Stimulated activated CD4-positive, alpha-beta T cell treated with anti-CD3 and anti-CD28 coated beads, Interleukin-4, amount 100 ng/mL, for 4 hours (primary cell): ENCODE results near the gene CORT.

Experiments
- DNase-seq, 2 experiments: peaks; one replicate each; pipeline ENCODE4 v3.0.0-alpha.2; 2020

Gene CORT

DNA sequence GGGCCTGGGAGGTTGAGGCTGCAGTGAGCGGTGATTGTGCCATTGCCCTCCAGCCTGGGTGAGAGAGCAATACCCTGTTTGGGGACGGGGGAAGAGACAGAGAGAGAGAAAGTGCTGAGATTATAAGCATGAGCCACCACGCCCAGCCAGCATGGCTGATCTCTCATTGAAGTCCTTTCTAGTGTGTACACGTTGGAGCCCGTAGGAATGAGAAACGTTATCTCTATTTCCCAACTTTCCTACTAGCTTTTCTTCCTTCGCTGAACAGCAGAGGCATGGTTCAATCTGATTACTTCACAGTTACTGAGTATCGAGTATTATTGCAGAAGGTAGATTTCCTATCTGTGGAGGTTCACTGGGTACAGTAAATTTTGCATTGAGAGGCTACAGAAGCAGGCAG is 29.5 kb downstream of the CORT start:
- DNase-seq = no peak

DNA sequence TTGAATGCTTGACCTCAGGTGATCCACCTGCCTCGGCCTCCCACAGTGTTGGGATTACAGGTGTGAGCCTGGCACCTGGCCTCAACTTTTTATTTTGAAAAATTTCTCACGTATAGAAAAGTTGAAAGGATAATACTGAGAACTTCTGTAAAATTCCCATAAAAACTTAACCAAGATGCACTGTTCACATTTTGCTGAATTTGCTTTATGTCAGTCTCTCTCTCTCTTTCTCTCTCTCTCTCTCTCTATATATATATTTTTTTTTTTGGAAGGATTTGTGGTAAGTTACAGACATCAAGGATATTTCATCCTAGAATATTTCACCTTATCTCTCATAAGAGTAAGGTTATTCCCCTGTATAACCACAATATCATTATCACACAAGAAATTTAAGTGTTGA is 30.8 kb downstream of the CORT start:
- no peak for DNase-seq

DNA sequence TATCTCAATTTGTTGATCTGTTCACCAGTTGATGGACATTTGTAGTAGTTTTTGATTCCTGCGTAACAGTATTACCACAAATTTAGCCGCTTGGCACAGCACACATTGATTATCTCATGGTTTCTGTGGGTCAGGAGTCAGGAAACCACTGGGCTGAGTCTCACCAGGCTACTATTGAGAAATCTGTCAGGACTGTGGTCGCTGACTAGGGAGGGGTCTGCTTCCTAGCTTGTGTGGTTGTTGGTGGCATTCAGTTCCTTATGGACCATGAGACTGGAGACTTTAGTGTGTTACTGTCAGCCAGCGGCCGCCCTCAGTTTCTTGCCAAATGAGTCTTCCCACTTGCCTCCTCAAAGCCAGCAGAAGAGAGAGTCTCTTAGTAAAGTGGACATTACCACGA is 34.7 kb downstream of the CORT start:
- no peak for DNase-seq

DNA sequence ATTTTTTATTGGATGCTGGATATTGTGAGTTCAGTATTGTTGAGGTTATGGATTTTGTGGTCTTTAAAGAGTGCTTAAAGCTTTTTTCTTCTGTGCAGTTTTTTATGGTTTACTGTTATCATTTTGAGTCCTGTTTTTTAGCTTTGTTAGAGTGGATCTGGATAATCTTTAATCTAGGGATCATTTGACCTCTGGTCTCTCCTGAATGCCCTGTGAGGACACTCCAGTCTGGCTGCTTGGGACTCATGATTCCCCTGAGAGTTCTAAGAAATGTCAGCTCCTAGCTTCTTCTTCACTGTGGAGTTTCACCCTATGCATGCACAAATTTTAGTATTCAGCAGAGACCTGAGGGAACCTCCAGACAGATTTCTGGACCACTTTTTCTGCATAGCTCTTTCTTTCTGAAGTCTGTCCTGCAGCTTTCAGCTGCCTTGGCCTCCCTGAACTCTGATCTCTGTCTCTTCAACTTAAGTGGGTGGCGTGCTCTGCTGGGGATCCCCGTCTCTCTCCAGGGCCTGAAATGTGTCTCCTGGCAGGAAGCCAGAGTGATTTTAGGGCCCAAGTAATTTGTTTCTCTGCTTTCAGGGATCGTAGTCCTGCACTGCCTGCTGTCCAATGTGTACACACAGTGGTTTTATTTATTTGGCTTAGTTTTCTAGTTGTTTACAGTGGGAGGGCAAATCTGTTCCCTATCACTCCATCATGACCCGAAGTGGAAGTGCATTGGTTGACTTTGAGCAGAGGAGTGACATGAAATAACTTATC is 39.6 kb downstream of the CORT start:
- no peak for DNase-seq

DNA sequence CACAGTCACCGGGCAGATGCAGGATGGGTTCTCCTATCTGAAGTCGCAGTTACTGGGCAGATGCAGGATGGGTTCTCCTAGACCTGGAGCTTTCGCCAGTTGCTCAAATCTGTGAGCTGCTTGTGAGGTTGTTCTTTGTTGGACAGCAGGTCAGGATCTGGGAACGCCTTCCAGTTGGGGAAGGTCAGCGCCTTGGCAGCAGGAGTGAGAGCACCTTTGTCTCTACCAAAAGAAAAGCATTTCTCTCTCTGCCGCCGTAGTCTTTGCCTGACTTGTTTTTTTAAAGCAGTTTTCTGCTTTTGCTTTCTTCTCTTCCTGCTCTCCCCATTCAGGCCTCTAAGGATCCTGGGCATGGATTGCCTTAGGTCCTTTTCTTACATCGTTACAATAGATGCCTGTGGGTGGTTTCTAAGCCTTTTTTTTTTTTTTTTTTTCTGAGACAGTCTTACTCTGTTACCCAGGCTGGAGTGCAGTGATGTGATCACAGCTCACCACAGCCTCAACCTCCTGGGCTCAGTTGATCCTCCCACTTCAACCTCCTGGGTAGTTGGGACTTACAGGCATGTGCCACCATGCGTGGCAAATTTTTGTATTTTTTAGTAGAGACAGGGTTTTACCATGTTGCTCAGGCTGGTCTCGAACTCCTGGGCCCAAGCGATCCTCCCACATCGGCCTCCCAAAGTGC is 40.6 kb downstream of the CORT start:
- DNase-seq = no peak

DNA sequence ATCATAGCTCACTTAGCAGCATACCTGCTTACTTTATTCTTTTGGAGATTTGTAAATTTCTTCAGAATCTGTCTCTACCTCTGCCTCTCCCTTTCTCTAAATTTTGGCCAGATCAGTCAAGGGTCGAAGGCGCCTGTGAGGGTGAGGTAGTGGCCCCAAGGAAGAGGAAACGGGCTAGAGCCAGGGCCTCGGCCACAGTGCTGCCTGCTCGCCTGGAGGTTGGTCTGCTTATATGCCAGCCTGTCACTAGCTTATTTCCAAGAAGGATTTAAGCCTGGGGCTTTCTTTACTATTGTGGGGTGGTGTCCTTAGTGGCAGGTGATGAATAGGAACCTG is 44.6 kb downstream of the CORT start:
- DNase-seq = no peak

DNA sequence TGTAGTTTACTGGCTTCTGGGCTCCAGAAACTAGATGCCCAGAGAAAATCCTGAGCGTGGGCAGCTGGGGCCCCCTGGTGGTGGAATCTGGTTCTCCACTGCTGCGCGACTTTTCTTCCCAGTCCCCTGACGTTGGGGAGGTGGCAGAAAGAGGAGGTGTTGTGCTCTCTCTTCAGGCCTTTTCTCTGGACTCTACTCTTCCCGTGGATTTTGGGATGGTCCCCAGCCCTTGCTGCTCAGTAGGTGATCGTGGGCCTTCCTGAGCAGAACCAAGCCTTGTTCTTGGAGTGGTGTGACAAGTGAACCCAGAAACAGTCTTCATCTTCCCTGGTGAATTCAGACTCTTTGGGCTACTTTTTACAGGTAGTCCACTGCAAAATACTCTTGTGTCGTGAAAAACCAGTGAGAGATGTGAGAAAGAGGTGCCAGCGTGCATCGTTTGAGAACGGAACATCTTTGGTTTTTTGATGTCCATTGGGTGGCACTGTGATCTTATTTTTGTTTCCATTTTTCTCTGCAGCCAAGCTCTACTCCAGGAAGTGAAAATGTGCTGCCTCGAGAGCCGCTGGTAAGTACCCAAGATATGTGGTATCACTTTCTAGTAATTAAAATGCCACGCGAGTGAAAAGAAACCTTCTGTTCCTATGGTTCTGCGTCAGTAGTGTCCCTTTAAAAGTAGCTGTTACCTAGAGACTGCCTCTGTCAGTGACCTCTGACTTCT is 45.1 kb downstream of the CORT start:
- peak; percentile 64 to 77 for DNase-seq

DNA sequence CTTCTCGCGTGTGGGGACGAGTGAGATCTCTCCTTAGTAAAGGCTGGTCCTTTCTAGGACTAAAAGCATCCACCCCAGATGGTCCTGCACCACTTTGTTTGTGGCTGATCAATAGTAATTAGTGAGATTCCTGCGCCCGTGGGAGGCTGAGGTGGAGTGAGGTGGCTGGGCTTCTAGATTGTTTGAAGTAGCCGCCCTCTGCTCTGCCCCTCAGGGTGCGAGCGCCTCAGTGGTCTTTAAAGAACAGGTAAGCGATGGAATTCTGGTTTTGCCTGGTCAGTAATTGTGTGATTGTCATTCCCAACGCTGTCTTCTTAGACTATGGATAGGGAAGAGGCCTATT is 45.6 kb downstream of the CORT start:
- DNase-seq = no peak

DNA sequence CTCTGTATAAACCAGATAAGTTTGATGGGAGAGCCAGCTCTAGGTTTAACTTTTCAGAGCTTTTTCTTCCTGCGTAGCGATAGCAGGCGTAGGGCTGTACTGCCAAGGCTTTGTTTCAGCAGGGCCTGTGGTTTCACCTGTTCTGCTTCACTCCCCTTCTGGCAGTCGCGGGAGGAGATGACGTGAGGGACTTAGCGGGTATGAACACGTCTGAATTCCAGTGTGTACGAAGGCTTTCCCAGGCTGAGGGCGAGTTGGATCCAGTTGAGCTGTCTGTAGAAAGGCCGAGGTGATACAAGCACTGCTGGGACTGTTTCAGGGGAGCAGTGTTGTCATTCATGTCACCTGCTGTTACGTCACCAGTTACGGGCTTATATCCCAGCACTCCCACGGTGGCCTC is 46.1 kb downstream of the CORT start:
- DNase-seq = peak in 1 of 2 experiments; percentile 24

DNA sequence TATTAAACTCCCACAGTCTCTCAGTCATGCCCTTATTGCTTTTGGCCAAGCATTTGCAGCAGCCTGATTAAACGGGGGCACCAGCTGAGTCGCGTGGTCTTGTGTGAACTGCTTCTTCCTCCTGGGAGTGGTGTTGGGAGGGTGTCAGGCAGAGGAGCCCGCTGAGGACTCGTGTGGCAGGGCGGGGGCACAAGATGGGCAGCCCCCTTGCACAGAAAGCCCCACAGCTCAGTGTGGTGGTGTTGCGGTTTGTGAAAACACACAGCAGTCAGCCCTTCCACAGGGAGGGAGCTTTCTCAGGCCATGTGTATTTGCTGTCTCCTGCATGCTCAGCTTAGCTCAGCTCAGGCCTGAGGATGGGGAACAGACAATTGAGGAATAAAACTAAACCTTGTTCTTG is 47.3 kb downstream of the CORT start:
- no peak for DNase-seq

DNA sequence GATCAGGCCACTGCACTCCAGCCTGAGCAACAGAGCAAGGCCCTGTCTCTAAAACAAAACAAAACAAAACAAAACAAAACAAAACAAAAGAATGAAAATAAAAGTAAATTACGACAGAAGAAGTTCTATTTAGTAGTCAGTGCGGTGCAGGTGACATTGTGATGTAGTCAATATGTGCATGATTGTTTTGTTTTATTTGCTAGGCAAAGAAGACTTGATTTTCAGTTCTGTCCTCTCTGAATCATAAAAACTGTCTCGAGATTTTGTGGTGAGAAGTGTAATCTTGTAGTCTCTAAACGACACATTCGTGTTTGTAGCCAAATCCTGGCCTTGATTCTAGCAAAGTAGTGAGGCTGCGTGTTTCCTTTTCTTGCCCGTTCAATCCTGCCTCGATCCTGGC is 48.4 kb downstream of the CORT start:
- no peak for DNase-seq
